ENCODE data around the gene ADH1B.

GRCh38 chr4:99324979-99325378 is 3.8 kb upstream of the ADH1B start:
- no peak for TF ChIP-seq CTCF (IDR thresholded peaks at IDR 0.05)
- no peak for TF ChIP-seq POLR2A (IDR thresholded peaks at IDR 0.05)
